Glomerular visceral epithelial cell (primary cell): ENCODE results near the gene TACR1.

Experiments used
- DNase-seq: peaks from one replicate; pipeline ENCODE4 v3.0.0-alpha.2; 2016; ENCODE audit errors: extremely low spot score

TACR1 gene

GRCh38 chr2:75047189-75047991, 151.9 kb downstream of the TACR1 start:
- no peak for DNase-seq

GRCh38 chr2:75045526-75046050, 153.7 kb downstream of the TACR1 start:
- no peak for DNase-seq

- no peak for DNase-seq
Observed at GRCh38 chr2:75044291-75044690, 155.0 kb downstream of the TACR1 start.

- no peak for DNase-seq
Observed at GRCh38 chr2:75042823-75043222, 156.5 kb downstream of the TACR1 start.

GRCh38 chr2:75041731-75042600, 157.4 kb downstream of the TACR1 start:
- no peak for DNase-seq

- DNase-seq, result no peak
Observed at GRCh38 chr2:75041226-75041625, 158.1 kb downstream of the TACR1 start.

- no peak for DNase-seq
Observed at GRCh38 chr2:75035444-75036353, 163.6 kb downstream of the TACR1 start.

GRCh38 chr2:75033516-75033915, 165.8 kb downstream of the TACR1 start:
- DNase-seq, result no peak

- no peak for DNase-seq
Observed at GRCh38 chr2:75031906-75032803, 167.2 kb downstream of the TACR1 start.

- DNase-seq, result no peak
Observed at GRCh38 chr2:75031171-75031570, 168.1 kb downstream of the TACR1 start.

GRCh38 chr2:75030218-75031009, 168.9 kb downstream of the TACR1 start:
- no peak for DNase-seq

- DNase-seq, result no peak
Observed at GRCh38 chr2:75027886-75028285, 171.4 kb downstream of the TACR1 start.

- DNase-seq, result no peak
Observed at GRCh38 chr2:75025633-75026380, 173.5 kb downstream of the TACR1 start.

GRCh38 chr2:75025216-75025615, 174.1 kb downstream of the TACR1 start:
- DNase-seq, result no peak

GRCh38 chr2:75023666-75024455, 175.5 kb downstream of the TACR1 start:
- DNase-seq, result no peak

- DNase-seq, result no peak
Observed at GRCh38 chr2:75022516-75022915, 176.8 kb downstream of the TACR1 start.

GRCh38 chr2:75021672-75022071, 177.6 kb downstream of the TACR1 start:
- DNase-seq, result no peak

GRCh38 chr2:75020476-75020875, 178.8 kb downstream of the TACR1 start:
- DNase-seq, result no peak
